HG02938 (cell line): ENCODE measurements around the gene FBLN2.

Source experiments
- ATAC-seq: cut with Tn5 transposase; IDR thresholded peaks from one replicate; pipeline ENCODE4 v1.9.1; 2021; ENCODE audit warnings: mild to moderate bottlenecking, moderate library complexity; ENCODE audit not compliant: unreplicated experiment

The FBLN2 gene

DNA sequence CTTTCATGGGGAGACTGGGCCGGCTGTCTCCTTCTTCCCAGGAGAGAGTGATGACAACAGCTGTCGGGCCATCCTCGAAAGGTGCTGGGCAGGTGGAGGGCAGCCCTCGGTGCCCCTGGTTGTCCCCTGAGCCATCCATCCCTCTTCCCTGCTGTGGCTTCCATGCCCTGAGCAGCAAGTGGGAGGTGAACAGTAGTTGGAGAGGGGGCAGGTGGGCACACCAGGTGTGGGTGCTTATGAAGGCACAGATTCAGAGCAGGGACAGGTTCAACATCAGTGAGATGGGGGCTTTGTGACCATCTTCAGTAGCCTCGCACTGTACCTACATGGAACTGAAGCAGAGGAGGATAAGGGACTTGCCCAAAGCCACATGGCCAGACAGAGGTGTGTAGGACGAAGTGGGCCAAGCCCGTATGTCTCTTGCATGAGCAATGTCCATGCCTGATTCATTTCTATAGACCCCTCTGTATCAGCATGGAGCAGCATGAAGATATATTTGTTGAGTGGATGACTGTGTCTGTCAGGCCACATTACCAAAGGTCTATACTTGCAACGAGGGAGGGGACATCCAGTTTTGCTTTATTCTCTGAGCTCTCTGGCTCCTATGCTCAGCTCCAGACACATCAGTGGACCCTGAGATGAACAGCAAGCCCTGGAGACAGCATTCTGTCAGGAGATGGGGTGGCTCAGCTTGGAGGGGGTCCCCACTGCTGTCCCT lies 107.8 kb downstream of the FBLN2 start:
- ATAC-seq = no peak

DNA sequence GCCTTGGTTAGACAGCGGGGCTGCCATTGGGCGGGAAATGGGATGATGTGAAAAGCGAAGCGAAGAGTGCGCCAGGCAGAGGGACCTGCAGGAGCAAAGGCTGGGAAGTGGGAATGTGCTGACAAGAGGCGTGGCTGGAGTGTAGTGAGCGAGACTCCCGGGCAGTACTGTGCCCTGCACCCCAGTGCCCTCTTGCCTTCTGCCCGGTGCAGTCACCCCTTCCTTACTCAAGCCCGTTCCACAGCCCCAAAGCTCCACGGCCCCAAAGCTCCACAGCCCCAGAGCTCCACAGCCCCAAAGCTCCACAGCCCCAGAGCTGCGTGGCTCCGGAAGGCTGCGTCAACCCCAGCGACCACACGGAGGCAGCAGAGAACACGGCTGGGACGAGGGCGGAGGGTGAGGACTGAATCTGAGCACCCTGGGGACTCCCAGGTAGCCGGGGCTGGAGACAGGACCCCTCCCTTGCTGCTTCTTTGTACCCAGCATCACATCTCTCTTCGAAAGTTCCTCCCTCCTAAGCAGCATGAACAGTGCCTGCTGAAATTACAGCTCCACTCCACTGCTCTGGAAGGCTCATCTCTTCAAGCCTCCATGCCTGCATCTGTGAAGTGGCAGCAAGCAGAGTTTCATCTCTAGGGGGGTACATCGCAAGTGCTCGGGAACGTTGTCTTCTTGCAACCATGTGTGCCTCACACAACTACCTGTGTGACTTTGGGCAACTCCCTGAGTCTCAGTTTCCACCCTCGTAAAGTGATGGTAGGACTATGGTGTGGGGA lies 108.9 kb downstream of the FBLN2 start:
- ATAC-seq = peak; percentile 73

DNA sequence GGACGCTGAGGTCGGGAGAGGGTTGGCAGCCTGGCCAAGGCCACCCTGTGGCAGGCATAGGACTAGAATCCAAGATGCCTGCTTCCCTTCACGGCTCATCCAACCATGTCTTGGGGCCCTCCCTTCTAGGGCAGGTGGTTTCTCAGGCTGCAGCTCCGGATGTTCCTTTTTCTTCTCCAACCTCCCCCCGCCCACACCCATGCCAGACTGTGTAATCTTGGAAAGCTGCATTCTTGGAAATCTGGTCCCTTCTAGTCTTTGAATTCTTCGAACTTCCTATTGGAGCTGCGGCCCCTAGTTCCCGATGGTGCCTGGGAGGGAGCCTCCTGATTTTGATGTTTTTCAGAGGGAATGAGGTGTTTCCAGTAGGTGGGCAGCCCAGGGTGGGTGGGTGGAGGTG lies 109.8 kb downstream of the FBLN2 start:
- no peak for ATAC-seq

DNA sequence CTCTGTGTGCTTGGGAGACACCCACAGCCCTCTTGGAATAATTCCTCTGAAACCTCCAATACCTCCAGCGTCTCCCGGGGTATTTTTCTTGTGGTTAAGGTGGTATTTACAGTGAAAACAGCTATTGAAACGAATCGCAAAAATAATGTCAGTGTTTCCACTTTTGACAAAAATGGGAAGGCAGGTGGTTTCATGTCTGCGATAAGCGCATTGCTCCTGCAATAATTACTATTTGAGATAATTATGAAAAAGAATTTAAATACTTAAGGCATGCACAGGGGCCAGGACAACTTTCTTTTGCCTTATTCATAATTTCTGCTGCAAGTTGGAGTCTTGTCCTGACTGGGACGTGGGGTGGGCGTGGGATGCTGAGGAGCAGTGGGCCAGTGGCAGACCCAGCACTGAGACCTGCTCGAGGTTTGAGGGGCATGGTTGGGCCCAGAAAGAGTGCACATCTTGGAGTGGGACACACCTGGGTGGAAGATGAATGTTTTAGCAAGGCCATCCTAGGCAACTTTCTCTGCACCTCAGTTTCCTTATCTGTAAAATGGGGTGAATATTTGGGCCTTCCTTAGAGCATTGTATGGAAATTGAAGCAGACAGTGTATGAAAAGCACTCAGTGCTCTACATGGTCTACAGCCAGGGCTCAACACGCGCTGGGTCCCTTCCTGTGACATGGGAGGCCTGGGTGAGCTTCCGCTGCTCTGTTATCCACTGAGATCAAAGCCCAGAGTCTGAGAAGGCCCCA lies 110.5 kb downstream of the FBLN2 start:
- no peak for ATAC-seq

DNA sequence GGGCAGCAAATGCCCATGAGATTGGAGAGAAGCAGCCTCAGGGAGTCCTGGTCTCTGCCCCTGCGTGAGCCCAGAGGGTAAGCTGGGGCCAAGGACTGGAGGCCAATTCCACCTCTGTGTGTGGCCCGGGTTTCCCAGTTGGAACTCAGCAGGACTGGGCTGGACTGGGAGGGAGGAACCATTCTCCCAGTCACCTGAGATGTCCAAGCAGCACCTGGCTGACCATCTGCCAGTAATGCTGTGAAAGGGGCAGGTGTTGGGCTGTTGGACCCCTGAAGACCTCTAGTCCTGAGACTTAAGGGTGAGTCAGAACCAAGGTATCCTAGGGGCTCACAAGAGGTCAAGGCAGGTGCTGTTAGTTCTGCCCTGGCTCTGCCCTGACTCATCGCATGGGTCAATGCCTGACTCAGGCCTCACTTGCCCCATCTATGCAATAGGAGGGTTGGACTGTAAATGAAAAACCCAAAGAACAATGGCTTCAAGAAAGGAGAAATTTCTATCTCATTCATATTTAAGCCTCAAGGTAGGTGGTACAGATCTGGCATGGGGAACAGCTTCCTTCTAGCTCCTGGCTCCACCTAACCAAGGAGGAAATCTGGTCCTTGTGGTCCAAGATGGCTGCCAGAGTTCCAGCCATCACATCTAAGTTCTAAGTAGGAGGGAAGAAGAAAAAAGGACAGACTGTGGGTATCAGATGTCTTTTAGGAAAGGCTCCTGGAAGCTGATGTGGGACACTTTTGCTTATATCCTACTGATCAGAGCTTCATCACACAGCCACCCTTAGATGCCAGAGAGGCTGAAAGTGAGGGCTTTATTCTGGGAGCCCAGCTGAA lies 111.3 kb downstream of the FBLN2 start:
- ATAC-seq = no peak

DNA sequence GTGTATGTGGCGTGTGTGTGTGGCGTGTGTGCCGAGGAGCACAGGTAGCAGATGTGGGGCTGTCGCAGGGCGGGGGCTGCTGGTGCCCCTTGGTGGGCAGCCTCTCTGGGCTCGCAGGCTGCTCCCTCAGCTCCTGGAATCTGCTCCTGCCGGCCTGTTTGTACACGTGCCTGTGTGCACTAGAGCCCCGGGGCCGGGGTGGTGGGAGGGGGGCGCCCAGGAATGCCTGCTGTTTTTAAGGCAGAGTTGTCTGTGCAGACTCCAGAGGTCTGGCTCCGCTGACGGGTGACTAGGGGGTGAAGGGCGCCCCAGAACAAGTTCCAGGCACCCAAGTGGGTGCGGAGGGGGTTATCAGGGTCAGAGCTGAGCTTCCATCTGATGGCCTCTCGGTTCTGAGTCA lies 112.2 kb downstream of the FBLN2 start:
- no peak for ATAC-seq

DNA sequence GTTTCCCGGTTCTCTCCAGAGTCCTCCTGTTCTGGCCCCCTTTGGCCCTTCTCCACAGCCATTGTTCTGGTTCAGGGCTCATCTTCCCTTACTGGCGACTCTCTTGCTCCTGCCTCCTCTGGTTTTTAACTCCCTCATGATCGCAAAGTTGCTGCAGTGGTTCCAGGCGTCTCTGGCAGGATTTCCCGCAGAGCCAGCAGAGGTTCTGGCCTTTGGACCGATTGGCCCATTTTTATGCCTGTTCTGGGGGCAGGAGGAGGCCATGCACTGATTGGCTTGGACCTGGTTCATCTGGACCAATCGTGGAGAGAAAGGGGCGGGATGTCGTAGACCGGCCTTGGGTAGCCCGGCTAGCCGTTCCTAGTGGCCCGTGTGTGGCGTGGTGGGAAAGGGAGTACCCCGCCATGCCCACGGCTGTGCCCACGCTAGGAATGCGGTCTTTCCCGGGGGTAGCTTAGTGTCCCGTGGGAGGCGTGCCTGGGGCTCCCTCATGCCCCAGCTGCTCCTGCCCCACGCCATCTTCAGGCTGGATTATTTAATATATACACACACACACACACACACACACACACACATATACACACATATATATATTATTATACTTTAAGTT lies 113.4 kb downstream of the FBLN2 start:
- ATAC-seq = no peak

DNA sequence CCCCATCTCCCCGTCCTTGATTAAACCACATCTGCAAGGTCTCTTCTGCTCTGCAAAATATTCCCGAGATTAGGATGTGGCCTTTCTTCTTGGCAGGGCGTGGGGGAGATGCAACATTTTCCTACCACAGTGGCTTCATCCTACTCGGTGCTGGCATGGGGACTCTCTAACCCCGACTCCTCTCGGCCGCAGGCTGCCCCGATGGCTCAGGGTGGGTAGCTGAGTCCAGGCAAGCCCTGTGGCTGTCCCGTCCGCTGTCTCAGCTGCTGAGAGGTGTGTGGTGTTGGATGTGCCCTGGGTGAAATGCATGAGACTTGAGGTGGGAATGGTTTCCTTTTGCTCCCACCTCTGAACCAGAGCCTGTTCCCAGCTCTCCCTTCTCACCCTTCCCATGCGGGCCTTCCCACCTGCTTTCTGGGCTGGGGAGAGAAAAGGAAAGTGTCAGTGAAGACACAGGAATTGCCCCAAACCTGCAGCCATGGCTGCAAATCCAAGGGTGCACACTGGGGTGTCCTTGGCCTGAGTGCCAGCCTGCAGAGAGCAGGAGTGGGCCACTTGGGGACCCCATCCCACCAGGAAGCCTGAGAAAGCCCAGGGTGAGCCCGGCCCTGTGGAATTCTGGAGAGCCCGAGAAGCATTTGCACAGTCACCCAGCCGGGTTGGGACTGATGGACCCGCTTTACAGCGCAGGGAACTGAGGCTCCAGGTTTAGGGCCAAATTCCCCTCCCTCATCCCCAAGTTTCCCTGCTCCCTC lies 115.0 kb downstream of the FBLN2 start:
- no peak for ATAC-seq

DNA sequence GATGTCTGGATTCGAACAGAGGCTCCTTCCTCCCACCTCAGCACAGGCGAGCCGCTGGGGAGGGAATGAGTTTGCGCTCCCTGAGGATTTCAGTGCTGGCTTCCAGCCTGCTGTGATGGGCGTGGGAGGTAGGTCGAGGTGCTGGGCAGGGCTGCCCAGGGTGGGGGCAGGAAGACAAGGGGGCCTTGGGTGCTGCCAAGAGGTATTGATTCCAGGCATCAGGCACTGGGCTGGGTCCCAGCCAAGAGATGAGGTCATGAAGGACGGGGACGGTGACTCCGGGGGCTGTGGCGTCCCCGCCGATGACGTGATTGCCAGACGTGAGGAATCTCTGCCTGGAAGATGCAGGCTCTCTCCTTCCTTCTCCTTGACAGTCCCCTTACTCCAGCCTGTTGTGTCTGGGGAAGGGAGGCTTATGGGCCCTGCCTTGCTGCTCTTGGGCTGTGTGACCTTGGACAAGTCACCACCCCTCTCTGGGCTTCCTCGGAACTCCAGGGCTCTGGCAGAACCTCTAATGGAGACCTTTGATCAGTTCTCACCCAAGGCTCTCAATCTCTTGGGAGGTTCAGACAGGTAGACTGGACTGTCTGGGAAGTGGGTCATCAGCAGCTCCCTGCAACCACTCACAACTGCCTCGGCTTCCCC lies 116.8 kb downstream of the FBLN2 start:
- no peak for ATAC-seq

DNA sequence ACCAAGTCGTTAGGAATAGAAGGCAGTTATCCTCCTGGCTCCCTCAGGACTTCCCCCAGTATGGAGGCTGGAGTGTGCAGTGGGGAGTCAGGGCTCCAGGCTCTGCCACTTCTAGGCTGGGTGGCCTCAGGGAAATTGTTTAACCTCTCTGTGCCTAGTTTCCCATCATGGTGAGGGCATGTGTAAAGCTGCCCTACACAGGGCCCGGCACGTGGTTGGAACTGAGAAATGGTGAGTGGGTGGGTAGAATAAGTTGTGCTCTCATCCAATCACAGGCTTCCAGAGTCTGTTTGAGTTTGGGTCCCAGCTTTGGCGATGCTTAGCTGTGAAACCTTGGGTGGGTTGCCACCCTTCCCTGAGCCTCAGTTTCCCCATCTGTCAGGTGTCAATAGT lies 117.3 kb downstream of the FBLN2 start:
- no peak for ATAC-seq

DNA sequence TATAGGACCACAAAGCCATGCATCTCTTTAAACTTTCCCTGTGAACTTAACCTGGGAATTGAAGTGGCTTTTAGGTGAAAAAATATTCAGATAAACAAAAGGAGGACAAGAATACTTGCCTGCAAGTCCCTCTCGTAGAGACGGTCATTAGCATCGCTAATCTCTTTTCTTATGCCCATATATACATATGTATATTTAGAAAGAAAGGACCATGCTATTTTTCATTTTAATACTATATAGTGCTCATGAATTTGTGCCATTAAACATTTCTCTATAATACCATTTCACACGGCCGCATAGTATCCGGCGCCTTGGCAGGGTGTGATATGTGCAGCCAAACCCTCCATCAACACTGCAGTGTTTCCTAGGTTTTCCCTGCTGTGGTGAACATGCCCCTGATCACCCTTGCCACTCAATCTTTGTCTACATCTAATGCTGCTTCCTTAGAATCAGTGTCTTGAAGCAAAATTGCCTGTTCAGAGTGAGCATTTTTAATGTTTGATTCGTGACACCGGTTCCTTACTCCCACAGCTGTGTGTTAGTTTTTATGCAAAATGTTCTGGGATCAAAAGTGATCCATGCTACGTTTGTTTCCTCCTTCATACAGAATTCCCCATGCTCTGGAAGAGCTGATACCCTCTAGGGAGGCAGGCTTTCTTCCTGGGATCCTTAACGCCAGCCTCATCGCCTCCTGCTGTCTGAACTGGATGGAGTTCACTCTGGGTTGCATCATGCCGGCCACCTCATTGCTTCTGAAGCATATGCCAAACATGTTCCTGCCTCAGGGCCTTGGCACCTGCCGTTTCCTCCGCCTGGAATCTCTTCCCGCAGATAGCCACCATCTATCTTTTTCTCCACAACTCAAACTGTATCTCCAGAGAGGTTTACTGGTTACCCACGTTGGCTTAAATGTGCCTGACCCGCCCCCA lies 118.1 kb downstream of the FBLN2 start:
- no peak for ATAC-seq

DNA sequence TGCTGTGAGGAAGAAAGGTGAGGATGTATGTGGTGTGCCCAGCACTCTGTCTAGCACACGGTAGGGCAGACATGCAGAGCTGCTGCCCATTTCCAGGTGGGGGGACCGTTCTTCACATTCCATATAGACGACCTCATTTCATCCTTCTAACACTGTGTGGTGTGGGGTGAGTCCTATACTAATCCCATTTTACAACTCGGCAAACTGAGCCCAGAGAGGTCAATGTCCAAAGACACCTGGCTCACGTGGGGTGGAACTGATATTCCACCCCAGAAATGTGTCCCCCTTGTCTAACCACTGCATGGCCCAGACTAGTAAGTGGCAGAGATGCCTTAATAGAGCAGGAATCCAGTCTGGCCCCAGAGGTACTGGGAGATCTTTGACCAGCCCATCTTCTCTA lies 119.2 kb downstream of the FBLN2 start:
- no peak for ATAC-seq

DNA sequence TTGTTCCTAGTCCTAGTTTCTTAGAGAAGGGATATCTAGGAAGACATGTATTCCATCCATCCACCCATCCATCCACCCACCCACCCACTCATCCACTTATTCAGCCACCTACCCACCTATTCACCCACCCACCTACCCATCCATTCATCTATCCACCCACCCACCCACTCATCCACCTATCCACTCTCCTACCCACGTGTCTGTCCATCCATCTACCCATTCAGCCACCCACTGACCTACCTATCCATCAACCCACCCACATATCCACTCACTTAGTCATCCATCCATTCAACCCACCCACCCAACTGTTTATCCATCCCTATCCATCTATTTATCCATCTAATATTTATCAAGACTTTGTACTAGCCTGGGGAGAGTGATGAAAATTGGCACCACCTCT lies 120.5 kb downstream of the FBLN2 start:
- no peak for ATAC-seq

DNA sequence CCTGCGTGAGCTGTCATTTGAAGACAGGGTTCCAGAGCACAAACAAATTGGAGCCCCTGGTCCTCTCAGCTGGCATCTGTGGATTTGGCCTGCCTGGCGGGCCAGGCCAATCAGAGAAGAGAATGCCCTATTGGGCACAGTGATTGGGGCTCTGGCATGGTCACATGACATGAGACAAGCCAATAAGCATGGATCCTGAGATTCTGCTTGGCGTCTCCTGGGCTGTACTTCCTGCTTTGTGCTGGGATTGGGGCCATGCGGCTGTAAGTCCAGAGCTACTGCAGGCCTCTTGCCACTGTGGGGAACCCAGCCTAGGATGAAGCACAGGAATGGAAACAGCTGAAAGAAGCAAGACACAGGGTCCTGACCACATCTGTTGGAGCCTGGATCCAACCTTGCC lies 121.4 kb downstream of the FBLN2 start:
- ATAC-seq = no peak

DNA sequence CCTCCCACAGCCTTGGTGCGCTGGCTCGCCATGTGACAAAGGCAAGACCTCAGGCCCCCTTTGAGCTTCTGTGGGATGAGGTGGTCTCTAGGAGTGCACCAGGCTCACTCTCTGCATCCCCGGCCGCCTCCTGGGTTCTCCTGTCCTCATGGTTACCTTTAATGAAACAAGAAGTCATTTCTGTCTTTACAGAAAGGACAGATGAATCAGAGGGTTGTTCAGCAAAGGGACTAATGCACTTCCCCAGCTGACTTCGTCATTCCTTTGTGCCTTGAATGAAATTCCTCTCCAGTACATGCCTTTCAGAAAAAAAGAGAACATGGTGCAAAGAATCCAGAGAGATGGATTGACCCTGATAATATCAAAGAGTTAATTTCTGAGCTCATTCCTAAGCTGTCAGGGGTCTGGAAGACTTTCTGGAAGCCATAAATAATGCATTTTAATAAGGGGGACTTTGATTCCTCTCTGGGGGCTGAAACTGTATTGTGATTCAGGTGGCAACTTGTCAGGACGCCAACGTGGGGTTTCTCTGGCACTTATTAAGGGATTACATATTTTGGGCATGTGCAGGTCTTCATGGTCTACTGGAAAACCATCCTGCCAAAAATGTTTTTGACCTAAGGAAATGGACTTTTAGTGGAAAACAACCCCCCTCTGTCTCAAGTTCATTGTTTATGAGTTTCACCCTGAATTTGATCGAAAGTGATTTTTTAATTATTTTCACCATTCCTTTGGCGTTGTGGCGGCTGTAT lies 122.7 kb downstream of the FBLN2 start:
- no peak for ATAC-seq

DNA sequence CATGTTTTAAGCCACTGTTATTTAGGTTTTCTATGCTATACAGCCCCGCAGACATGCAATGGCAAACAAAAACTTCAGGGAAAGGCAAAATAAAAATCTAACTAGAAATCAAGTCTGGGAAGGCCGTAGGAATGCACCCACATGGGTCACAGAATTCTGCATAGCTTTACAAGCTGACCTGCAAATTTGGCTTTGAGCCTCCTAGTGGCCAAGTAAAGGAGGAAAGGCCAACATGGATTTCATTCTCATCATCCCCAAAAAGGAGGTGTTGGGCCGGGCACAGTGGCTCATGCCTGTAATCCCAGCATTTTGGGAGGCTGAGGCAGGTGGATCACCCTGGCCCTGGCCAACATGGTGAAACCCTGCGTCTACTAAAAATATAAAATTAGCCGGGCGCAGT lies 124.3 kb downstream of the FBLN2 start:
- no peak for ATAC-seq

DNA sequence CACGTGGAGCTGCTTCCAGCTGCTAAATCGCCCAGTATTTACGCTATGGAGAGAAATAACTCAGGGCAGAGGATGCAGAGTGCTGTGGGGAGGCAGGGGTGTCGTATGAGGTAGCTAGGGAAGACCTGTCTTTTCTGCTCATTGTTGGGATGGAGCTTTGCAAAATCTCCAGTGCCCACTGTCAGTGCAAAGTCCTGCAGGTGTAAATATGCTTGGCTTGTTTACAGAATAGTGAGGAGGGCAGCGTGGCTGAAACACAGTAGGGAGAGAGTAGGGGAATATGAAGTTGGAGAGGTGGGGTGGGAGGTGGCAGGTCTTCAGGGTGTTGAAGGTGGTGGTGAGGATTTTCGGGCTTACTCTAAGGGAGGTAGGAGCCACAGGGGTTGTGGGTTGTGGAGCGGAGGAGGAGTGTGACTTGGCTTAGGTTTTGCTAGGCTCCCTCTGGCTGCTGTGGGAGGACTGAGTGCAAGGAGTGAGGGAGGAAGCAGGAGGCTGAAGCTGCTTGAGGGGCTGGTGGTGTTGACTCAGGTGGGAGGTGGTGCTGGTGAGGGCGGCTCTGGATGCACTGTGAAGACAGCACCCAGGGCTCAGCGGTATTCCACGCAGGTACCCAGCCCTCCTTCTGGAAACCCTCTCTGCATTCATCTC lies 125.7 kb downstream of the FBLN2 start:
- no peak for ATAC-seq
